ENCODE results near the gene ANKRD30A.
"Not testable (repeated sequence)": the region's sequence is repeated elsewhere in the genome, so short reads cannot be mapped to it uniquely, and the experiment has no call there.

ANKRD30A gene

DNA sequence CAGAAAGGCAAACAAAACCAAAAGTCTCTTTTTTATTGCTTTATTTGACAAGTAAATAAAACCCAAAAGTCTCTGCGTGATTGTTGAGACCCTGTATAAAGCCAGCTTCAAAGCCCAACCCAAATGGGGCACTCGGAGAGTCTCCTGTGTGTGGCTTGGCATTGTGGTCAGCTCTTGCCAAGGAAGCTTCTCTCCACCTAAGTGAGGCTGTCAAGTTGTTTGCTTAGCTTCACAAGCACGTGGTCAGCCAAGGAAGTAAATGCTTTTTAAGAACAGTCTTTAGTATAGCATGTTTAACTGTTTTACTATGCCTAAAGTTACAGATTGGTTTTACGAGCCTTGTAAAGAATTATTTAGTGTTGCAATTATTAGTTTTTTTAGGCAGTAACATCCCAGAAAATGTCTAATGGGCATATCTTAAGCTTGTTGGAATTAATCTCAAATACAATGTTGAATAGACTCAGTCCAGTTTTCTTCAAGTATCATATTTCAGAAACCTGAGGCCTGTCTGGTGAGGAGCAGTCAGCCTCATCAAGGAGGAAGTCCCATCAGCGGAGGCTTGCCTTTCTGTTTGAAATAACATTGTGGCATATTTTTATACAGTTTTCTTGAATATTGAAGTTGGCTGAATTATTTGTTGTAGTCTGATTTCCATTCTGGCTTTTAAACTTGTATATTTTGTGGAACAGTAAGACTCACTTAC is 144.3 kb downstream of the ANKRD30A start:
- DNase-seq, result no peak

DNA sequence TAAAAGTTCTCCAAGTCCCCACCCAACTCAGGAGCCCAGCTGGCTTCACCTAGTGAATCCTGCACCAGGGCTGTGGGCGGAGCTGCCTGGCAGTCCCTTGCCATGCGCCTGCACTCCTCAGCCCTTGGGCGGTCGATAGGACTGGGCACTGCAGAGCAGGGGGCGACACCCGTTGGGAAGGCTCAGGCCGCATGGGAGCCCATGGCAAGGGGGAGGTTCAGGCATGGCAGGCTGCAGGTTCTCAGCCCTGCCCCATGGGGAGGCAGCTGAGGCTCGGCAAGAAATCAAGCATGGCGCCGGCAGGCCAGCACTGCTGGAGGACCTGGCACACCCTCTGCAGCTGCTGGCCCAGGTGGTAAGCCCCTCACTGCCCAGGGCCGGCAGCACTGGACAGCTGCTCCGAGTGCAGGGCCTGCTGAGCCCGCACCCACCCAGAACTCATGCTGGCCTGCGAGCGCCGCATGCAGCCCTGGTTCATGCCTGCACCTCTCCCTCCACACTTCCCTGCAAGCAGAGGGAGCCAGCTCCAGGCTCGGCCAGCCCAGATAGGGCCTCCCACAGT is 149.9 kb downstream of the ANKRD30A start:
- DNase-seq, result no peak

DNA sequence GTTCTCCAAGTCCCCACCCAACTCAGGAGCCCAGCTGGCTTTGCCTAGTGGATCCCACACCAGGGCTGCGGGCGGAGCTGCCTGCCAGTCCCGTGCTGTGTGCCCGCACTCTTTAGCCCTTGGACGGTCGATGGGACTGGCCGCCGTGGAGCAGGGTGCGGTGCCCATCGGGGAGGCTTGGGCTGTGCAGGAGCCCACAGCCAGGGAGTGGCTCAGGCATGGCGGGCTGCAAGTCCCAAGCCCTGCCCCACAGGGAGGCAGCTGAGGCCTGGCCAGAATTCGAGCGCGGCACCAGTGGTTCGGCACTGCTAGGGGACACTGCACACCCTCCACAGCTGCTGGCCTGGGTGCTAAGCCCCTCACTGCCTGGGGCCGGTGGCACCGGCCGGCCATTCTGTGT is 159.7 kb downstream of the ANKRD30A start:
- no peak for DNase-seq

DNA sequence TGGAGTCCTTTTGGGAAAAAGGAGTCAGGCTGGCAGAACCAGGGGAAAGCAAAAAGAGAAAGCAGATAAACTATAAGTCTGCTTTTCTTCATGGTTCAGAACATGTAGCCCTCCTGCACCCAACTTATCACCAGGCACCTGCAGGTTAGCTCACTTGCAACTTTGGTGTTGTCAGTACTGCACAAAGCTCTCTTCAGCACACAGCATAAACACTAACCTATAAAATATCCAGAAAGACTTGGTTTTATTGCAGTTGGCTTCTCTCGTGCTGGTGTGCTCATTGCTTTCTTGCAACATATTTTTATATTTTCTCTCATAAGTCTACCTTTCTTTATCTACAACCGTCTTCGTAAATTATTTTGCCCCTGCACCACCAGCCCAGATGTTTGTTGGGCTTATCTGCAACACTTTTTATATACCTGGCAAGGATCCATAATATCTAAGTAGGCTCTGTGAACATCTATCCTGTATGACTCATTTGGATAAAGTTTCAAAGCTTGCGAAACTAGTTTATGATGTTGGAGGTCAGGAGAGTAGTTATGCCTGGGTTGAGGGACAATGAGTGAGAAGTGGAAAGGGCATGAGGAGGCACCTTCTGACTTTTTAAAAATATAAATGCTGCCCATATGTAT is 164.6 kb downstream of the ANKRD30A start:
- DNase-seq, result no peak

DNA sequence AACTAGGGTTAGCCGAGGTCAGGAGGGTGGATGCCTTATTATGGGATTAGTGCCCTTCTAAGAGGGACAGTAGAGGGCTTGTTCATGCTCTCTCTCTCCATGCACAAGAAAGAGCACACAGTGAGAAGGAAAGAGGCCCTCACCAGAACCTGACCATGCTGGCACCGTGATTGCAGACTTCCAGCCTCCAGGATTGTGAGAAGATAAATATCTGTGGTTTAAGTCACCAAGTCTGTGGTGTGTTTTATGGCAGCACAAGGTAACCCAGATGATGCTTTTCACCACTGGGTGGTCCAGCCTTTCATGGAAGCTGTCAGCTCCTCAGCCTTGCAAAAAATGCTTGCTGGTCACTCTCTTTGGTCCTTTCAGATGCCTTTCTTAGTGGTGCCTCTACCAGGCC is 175.9 kb downstream of the ANKRD30A start:
- no peak for DNase-seq

DNA sequence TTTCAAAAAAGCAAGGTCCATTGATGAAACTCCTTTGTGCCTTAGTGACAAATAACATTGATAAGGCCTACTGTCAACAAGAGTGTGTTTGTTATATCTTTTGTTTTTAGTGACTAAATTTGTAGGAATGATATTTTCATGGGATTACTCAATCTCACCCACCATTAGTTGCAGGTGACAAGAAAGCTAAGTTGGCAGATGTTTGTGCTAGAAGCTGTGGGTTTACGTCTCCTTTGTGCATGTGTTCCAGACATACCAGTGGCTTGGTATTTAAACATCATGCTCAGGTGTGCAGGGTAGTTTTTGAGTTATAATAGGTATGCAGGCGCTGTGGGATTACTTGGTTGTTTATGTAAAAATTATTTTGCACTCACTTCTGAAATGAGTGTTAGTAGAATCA is 178.6 kb downstream of the ANKRD30A start:
- no peak for DNase-seq

DNA sequence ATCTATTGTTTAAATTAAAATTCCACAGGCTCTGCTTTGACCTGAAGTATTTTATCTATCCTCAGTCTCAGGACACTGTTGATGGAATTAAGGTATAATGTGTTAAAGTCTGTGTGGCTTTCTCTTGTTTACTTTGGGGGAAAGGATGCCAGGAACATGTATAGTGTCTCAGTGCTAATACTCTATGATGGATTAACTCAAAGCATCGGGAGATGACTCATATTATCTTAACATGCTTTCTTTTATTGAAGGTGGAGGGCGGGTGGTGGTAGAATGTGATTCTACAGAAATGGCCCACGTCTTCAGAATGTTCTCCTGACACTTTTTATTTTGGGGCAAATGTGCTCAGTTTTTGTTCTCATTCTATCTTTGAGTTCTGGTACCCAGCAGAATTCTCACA is 189.0 kb downstream of the ANKRD30A start:
- DNase-seq, result no peak

DNA sequence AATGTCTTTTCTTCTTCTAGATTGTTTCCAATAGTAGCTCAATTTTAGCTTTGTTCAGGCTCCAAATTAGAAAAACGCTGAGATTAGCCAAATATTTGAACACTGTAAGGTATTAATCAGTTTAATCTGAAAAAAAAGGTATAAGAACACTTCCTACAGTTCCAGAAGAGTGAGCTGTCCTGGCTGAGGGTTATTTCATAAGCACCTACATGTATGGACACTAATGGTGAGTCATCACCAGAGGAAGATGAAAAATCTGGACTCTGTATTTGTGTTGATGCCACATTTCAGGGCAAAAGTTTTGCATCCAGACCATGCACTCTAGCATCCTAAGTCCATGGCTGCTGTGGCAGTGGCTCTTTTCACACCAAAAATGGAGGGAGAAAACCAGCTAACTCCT is 189.5 kb downstream of the ANKRD30A start:
- no peak for DNase-seq

DNA sequence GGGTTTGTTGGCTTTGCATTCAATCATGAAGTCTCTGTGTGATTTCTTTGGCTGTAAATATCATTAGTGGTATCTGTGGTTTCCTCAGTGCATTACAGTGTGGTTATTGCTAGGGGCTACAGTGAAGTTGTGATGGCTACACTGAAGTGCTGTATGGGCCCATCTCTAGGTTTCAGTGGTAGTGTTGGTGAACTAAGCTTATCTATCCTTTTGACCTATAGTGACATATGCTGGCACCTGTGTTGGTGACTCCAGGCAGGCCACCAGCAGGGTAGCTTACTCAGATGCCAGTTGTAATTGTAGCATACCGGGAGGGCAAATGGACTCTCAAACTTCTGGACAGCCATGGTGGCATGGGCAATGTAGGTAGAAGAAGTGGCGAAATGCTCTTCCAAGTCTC is 219.0 kb downstream of the ANKRD30A start:
- no peak for DNase-seq

DNA sequence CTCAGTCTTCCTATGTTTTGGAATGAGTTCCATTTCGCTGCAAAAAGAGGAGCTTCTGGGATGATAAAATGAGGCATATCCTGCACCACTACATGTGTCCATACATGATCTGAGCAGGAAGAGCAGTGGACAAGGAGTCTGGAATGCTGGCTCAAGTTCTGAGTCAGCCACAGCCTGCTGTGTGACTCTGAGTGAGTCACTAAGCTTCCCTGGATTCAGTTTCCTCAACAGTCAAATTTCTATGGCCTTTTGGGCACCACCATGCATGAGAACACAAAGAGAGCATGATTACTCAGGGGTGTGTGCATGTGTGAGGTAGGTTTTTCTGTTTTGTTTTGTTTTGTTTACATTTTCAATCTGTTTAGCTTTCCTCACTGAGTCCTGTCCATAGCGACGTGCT is 254.6 kb downstream of the ANKRD30A start:
- DNase-seq, result peak; percentile 0

DNA sequence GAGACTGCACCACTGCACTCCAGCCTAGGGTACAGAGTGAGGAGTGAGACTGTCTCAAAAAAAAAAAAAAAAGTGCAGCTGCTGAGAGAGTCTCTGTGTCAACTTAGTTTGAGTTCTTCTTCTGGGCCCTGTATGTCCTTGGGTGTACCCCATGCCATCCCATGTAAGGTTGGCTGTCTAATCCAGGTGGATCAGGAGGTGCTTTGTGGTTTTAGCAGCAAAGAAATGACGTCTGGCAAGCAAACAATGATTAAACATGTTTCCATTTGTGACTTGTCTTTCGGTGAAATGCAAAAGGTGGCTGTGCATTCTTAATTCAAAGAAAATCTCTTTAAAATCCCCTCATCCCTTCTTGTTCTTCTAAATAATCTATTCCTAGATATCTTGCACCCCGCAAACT is 255.9 kb downstream of the ANKRD30A start:
- DNase-seq, result no peak

DNA sequence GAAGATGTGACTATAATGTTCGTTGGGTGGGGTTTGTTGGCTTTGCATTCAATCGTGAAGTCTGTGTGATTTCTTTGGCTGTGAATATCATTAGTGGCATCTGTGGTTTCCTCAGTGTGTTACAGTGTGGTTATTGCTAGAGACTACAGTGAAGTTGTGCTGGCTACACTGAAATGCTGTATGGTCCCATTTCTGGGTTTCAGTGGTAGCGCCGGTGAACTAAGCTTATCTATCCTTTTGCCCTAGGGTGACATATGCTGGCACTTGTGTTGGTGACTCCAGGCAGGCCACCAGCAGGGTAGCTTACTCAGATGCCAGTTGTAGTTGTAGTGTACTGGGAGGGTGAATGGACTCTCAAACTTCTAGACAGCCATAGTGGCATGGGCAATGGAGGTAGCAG is 259.5 kb downstream of the ANKRD30A start:
- no peak for DNase-seq

DNA sequence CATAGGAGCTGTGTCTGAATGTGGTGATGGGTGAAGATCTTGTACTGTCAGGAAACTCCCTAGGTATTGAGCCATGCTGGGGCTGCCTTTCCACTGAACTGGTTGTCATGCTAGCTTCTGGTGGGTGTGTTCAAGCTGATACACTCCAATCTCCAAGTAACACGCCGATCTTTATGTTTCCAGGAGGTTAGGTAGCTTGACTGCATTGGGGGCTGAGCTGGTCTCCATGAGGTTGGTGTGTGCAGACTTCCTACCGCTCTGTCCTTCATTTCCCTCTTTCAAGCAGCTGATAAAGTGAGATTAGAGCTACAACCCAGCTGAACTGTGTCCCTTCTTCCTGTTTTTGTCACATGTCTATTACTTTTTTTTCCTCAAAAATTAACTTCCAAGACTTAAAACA is 265.5 kb downstream of the ANKRD30A start:
- DNase-seq, result no peak

DNA sequence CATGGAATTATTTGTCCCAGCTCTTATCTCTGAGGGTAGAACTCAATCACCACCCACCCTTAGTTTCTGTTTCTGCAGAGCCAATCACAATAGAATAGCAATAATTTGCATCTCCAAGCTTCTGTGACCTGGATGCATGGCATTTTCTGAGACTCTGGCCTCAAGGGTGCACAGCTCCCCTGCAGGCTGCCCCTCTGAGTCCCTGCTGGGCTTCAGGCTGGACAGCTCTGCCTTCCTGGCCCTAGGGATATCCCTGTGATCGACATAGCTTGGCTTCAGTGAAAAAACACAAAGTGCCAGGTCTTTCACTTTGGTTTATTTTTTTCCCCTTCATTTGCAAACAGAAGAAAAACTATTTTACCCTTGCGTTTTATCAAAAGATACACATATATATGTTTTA is 275.4 kb downstream of the ANKRD30A start:
- DNase-seq, result not testable (repeated sequence)

DNA sequence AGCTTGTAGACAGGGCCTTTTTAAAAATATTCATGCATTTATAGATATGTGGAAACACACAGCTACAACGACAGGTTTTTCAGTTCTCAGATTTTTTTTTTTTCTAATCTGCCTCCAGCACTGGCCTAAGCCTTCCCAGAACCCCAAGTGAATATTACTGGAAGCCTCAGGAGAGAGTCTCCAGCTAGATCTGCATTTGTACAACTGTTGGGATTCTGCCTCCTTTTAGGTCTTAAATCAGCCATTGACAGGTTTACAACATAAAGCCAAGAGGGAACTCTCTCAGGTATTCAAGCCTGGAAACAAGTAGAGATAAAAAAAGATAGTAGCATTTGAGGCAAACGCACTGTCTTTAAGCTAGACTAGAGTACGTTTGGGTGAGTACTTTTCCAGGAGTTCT is 275.8 kb downstream of the ANKRD30A start:
- no peak for DNase-seq

DNA sequence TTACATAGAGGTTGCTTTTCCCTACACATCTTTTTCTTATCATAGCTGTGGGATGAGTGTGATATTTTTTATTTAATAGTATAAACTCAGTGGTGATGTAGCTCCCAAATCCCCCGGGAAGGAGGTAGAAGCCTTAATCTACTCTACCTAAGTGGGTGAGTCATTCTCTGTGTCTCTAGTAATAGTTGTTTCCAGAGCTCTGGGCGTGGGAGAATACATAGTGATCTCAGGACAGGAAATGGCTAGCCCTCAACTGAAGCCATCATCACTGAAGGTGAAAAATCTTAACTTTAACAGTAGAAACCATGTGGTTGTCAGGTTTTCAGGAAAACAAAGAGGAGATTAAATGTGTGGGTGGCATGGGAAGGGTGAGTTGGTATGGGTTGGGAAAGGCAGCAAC is 278.4 kb downstream of the ANKRD30A start:
- DNase-seq, result no peak

All from fibroblast of skin of back (primary cell).